ENCODE data around the gene FARS2.
"Not testable (repeated sequence)": the region's sequence is repeated elsewhere in the genome, so short reads cannot be mapped to it uniquely, and the experiment has no call there.

Gene FARS2

GRCh38 chr6:5656695-5657094 lies 395.4 kb downstream of the FARS2 start:
- DNase-seq (ENCODE audit: low spot score); FAIRE-seq: not testable (repeated sequence)

GRCh38 chr6:5657684-5658430 lies 396.5 kb downstream of the FARS2 start:
- DNase-seq (ENCODE audit: low spot score) (no peak), FAIRE-seq (no peak)

GRCh38 chr6:5659467-5659866 lies 398.2 kb downstream of the FARS2 start:
- no peak for FAIRE-seq
- DNase-seq (ENCODE audit: low spot score) = no peak

DNA sequence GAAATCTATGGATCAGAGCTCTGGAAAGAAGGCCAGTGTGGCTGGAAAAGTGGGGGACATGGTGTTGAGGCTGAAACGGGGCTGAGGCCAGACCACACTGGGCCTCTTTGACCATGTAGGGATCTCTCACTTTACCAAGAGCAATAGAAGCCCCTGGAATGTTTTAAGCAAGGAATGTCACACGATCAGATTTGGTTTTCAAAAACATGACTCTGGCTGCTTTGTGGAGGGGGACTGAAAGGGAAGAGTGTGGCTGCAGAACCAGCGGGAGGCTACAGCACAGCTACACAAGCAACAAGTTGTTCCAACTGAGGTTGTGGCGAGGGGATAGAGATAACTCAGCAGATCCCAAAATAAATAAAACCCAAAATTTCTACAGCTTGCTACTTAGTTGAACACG lies 399.5 kb downstream of the FARS2 start:
- no peak for FAIRE-seq
- no peak for DNase-seq (ENCODE audit: low spot score)

DNA sequence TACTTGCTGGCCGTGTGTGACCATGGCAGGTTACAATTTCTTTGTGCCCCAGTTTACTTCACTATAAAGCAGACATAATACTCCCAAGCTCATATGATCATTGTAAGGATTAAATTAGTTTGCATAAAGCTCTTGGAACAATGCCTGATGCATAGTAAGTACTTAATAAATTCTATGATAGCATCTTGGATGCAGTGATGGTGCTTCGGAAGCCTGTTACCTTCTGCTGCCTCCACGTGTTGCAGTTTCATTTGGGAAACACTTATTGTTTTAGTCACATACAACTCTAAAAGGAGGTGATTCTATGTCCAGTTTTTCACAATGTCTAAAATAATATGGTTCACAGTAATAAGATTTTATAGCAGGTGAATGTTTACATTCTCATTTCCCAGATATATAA lies 401.5 kb downstream of the FARS2 start:
- no peak for FAIRE-seq
- no peak for DNase-seq (ENCODE audit: low spot score)

DNA sequence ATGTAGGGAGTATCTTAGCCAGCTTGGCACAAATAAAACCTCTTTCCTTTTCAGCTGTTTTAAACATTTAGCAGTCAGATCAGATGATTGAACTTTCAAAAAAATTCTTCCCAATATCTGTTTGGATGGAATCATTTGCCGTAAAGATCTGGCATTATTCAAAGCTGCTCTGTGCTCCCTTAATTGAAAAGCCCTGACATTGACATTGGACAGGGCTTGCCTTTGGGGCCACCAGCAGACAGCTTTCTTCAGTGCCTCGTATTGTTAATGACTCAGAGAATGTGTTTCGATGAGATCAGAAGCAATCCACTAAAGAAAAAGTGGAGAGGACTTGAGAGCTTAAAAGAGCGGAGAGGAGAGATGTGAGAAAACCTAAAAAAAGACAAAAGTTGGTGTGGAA lies 401.9 kb downstream of the FARS2 start:
- DNase-seq (ENCODE audit: low spot score) (no peak), FAIRE-seq (no peak)

DNA sequence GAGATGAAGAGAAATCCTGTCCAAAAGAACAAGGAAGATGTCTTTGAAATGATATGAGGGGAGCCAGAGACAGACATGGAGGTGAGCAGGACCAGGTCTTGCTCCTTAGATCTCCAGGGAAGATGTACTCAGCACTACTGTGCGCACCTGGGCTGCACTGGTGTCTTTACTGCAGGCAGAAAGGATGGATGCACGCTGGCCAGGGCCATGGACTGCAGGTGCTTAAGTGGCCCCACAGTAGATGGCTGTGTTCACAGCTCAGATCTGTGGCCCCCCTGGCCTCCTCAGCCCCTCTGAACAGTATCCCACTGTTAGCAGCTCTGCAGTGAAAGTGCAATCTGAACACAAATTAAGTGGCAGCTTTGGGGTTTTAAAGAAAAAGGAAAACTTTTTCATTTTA lies 402.4 kb downstream of the FARS2 start:
- DNase-seq (ENCODE audit: low spot score) (no peak), FAIRE-seq (no peak)

DNA sequence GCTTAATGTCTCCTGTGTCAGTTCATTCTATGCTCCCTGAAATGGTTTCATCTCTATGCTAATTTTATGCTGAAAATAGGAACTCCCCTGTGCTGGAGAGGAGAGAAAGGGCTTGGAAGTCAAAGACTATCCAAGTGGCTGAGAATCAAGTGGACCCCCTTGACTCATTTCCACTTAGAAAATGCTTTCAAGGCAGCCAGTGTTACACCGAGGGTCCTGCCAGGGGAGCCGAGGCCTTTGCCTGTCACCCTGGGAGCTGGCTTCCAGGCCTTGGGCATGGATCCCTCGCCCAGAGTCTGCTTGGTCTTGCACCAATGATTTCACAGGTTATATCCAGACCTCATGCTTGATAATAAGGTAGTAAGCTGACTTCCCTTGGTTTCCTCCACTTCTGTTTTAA lies 402.8 kb downstream of the FARS2 start:
- DNase-seq (ENCODE audit: low spot score) (no peak), FAIRE-seq (no peak)

DNA sequence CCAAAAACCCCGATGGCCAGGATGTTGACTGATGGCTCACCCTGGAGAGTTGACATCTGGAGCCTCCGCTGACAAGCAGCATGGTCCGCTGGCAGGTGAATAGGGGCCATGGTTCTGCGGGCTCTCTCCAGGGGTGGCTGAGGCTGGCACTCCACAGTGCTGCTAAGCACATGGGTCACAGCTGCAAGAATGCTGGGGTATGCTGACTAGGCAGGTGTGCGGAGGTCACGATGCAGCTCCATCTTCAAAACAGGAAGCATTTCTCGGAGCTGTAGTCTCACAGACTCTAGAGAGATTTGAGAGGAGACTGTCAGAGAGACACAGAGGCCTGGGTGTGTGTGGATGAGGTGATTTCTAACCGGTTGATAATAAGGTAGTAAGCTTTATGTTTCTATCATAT lies 403.9 kb downstream of the FARS2 start:
- no peak for DNase-seq (ENCODE audit: low spot score)

GRCh38 chr6:5665667-5666066 lies 404.4 kb downstream of the FARS2 start:
- FAIRE-seq (no peak), DNase-seq (ENCODE audit: low spot score) (no peak)

More for the DNA sequence above, 403.9 kb downstream of the FARS2 start:
- no peak for FAIRE-seq

DNA sequence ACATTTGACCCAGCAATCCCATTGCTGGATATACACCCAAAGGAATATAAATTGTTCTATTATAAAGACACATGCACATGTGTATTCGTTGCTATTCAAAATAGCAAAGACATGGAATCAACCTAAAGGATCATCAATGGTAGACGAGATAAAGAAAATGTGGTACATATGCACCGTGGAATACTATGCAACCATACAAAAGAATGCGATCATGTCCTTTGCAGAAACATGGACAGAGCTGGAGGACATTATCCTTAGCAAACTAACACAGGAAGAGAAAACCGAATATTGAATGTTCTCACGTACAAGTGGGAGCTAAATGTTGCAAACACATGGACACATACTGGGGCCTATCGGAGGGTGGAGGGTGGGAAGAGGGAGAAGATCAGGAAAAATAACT lies 405.4 kb downstream of the FARS2 start:
- FAIRE-seq = no peak

DNA sequence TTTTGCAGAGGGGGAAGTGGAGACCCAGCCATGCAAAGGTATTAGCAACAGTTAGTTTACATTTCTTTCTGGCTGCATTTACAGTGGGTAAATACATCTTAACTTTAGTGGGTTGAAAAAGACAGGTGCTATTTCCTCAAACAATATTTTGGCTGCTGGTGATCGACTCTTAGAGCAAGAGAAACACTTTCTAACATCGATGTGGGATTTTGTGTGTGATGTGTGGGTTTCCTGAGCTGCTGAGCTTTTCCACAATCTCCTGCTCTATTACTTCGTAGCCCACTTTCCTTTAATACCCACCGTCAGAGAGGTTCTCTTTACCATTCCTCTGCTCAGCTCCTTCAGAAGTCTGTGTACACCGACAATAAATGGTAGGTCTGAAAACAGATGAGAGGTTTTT lies 406.4 kb downstream of the FARS2 start:
- FAIRE-seq = no peak

More for the DNA sequence above, 405.4 kb downstream of the FARS2 start:
- DNase-seq (ENCODE audit: low spot score) = no peak

GRCh38 chr6:5670381-5670780 lies 409.1 kb downstream of the FARS2 start:
- DNase-seq (ENCODE audit: low spot score) (no peak), FAIRE-seq (no peak)

More for the DNA sequence above, 406.4 kb downstream of the FARS2 start:
- DNase-seq (ENCODE audit: low spot score) = no peak

DNA sequence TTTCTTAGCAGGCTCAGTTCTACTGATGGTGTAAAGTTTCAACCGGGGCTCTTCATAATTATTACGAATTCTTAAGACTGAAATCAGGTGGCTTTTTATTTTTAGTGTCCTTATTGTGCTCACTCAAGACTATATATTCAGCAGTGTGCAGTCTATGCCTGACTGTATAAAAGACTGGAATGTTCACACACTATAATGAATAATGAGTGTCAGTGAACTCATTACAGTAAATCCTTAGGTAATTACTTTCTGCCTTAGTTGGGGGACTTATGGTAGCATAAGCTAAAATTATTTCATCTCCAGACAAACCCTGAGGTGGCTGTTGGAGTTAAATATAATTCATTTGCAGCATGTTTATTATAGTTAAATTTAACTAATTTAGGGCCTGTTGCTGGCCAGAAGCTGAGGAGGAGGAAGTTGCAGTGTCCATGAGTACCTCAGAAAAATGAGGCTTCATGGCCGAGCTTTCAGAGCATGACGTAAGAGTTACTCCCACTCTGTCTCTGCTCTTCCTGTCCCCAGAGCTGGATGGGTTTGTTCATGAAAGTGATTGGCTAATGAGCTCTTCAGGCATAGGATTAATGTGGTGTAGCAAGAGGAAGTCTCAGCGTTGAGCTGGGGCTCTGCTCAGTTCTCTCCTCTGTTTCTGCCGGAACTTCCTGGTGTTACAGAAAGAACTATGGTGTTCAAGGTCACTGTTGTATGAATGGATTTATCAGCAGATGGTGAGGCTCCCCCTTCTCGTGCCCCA lies 409.7 kb downstream of the FARS2 start:
- FAIRE-seq (no peak), DNase-seq (ENCODE audit: low spot score) (no peak)

DNA sequence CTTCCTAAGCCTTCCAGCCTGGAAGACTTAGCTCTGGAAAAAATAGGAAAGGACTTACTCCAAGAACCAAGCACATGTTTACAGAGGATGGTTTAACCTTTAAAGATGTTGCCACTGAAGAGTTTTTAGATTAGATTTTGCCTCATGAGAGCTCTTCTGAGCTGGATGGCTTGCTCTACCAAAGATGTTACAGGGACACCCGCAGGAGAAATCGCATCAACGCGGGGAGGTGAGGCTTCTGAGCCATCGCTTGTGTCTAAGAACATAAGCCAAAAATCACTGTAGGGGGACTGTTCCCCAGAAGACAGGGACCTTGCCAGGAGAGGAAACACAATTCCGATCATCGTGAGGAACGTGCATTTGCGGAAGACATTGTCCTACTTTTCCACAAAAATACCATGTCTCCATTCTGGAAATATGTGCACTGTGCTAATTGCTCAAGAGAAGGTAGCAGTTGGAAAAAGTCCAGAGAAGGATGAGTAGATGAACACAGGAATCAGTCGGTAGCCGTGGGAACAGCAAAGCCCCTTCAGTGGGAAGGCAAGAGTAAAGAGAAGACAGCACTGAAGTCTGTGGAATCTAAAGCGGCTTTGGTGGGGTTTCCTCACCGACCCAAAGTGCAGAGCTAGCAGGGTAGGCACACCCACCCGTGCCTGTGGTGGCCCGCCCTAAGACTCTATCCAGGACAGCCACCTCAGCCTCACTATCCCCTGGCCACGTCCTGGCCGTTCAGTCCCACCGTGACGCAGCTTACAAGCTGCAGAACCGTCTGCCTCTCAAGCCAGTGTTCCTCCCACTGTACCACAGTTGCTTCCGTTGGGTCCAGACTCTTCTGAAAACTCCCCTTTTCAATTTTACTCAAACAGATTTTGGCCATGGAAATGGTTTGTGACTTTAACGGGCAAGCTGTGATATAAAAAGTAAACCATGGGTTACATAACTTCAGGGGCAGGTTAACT lies 410.6 kb downstream of the FARS2 start:
- DNase-seq (ENCODE audit: low spot score) = no peak
- no peak for FAIRE-seq

- FAIRE-seq (no peak), DNase-seq (ENCODE audit: low spot score) (peak; percentile 66)
These were observed 411.3 kb downstream of the FARS2 start for GRCh38 chr6:5672581-5673011.

DNA sequence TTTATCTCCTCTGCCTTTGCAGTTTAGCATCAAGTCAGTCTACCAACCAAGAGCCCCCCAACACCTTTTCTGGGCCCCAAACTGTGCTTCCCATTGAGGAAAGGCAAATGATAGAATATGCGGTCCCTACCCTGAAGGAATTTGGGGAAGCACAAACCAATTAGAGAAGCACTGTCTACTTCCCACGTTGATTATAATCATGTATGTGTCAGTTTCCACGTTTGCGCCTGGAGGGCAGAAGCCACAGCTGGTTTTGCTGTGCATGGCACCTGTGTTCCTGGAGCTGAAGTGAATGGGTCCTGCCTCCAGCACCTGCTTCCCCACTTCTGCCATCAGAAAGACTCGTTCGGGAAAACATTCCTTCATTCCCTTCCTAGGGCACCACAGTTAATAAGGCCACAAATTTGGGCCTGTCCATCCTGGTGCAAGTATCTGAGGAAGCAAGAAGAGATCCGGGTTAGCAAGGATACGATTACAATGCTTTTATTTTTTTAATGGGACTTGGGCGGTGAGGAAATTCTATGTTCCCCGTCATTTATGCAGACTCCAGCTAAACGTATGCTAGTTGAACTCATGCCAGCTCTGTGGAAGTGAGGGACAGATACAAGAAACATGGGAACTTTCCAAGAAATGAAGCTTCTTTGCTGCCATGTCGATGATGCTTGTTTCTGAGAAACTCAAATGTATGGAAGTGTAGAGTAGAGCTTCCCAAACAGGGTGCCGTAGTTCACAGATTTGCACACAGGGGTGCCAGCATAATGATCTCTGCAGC lies 411.9 kb downstream of the FARS2 start:
- FAIRE-seq = no peak
- DNase-seq (ENCODE audit: low spot score) = no peak

- no peak for FAIRE-seq
These were observed 412.8 kb downstream of the FARS2 start for GRCh38 chr6:5674141-5674540.

DNA sequence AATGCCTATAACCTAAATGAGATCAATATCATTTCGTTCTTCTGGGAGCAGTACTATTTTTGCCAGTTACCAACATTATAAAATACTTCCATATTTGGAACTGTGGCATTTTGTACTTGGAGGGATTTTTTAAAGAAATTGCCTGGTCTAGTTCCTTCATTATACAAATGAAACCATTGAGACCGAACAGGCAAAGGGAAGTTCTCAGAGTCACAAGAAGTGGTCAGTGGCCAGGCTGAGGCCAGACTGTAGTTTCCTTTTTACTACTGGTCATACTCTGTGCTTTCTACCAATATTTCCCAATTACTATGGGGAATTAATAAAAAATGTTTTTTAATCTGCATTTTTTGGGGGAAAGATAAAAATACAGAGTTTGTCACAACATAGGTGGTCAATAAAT lies 413.4 kb downstream of the FARS2 start:
- no peak for FAIRE-seq
- no peak for DNase-seq (ENCODE audit: low spot score)

More at GRCh38 chr6:5674141-5674540, 412.8 kb downstream of the FARS2 start:
- no peak for DNase-seq (ENCODE audit: low spot score)

GRCh38 chr6:5676701-5677100 lies 415.4 kb downstream of the FARS2 start:
- DNase-seq (ENCODE audit: low spot score) (no peak), FAIRE-seq (no peak)

Measured in RCC 7860 (cell line).